HepG2 (cell line): ENCODE data around the gene CDC37L1. TPM values are rescaled to one million over a fixed set of nuclear protein-coding genes. Genes with fewer than 3 reads are reported as not detected.

ENCODE experiments used
- AFF4 ChIP-seq: sonication (generic); formaldehyde crosslinking; IDR thresholded peaks from 2 replicates; pipeline ENCODE4 v1.4.0; 2020; ENCODE audit warnings: missing genetic modification reagents
- ARNT ChIP-seq: fragments of 450-650 bp; IDR thresholded peaks from 2 replicates; pipeline ENCODE4 v1.6.1; 2017
- CCAR2 ChIP-seq: fragments of 200-400 bp; formaldehyde crosslinking; optimal IDR thresholded peaks from 2 replicates; pipeline ENCODE3; 2018; ENCODE audit warnings: low read depth, mild to moderate bottlenecking, low read length, moderate library complexity
- HMGXB3 ChIP-seq: sonication (generic); formaldehyde crosslinking; IDR thresholded peaks from 2 replicates; pipeline ENCODE4 v1.4.0; 2020; ENCODE audit warnings: missing genetic modification reagents, borderline replicate concordance
- KDM2A ChIP-seq: sonication (generic); formaldehyde crosslinking; IDR thresholded peaks from 2 replicates; pipeline ENCODE4 v1.4.0; 2020; ENCODE audit warnings: low read depth, missing genetic modification reagents, borderline replicate concordance
- SOX6 ChIP-seq, 2 experiments: fragments of 450-650 bp in 1 of 2; sonication (generic) in 1 of 2; formaldehyde crosslinking in 1 of 2; IDR thresholded peaks; 2 replicates each; pipeline versions ENCODE4 v1.4.0 to v1.6.1; 2017 to 2020; ENCODE audit warnings: antibody characterized with exemption in 1 of 2, mild to moderate bottlenecking in 1 of 2, missing genetic modification reagents in 1 of 2
- STAT6 ChIP-seq: sonication (generic); formaldehyde crosslinking; IDR thresholded peaks from 2 replicates; pipeline ENCODE4 v1.4.0; 2020; ENCODE audit warnings: missing genetic modification reagents, mild to moderate bottlenecking, borderline replicate concordance
- TCF12 ChIP-seq, 2 experiments: fragments of 450-650 bp in 1 of 2; sonication (generic) in 1 of 2; formaldehyde crosslinking in 1 of 2; IDR thresholded peaks; 2 replicates each; pipeline versions ENCODE4 v1.6.1 to v1.8.0; 2017 to 2022; ENCODE audit warnings: antibody characterized with exemption in 1 of 2, mild to moderate bottlenecking in 1 of 2, missing genetic modification reagents in 1 of 2, moderate library complexity in 1 of 2
- ZNF850 ChIP-seq: sonication (generic); formaldehyde crosslinking; conservative IDR thresholded peaks from 2 replicates; pipeline ENCODE4 v1.9.0; 2021; ENCODE audit warnings: mild to moderate bottlenecking, missing genetic modification reagents
- ZSCAN21 ChIP-seq: sonication (generic); formaldehyde crosslinking; IDR thresholded peaks from 2 replicates; pipeline ENCODE4 v1.8.0; 2022; ENCODE audit warnings: mild to moderate bottlenecking, missing genetic modification reagents, moderate library complexity, borderline replicate concordance
- ZXDC ChIP-seq: sonication (generic); formaldehyde crosslinking; IDR thresholded peaks from 2 replicates; pipeline ENCODE4 v1.5.0; 2020; ENCODE audit warnings: mild to moderate bottlenecking, missing genetic modification reagents
- polyA plus RNA-seq, 8 experiments: library from polyadenylated mRNA; depleted of rRNA in 3 of 8; stranded (reverse) in 7 of 8; unstranded in 1 of 8; fragments of >200 nt; fragmentation: Illumina TruSeq in 4 of 8; extraction: Trizol in 4 of 8; gene quantifications; 2 replicates each; pipeline versions ENCODE4 v1.2.1 to v1.2.3, GENCODE V29; 2011 to 2016; ENCODE audit warnings: low read depth in 4 of 8, missing spikeins in 1 of 8, mixed read lengths in 1 of 8; ENCODE audit not compliant: insufficient read depth in 1 of 8
- total RNA-seq, 5 experiments: library from RNA; depleted of rRNA; stranded (reverse); fragments of >200 nt; fragmentation: Illumina TruSeq; extraction: Trizol; gene quantifications; 2 replicates each; pipeline ENCODE4 v1.2.3, GENCODE V29; 2016; ENCODE audit warnings: low read depth in 1 of 5

Gene CDC37L1
- total and polyA plus RNA-seq, 2 of the 13 experiments (the other 11 are each of a cell fraction or from before 2014, with no cell fraction given) = 5.5 to 17.0 TPM

GRCh38 chr9:4741365-4742089, 62.2 kb downstream of the CDC37L1 start (continued):
- TF ChIP-seq ZSCAN21 (CRISPR knock-in tag) (peak; percentile 16; the same call in 1 of the 2 replicates), ZNF850 (CRISPR knock-in tag) (0 out of 2 replicates have a peak, but pooled peaks have one; percentile 53), HMGXB3 (CRISPR knock-in tag) (0 out of 2 replicates have a peak, but pooled peaks have one; percentile 0), ZXDC (CRISPR knock-in tag) (no peak), SOX6 (IDR thresholded peaks at IDR 0.05) (no peak), SOX6 (CRISPR knock-in tag; IDR thresholded peaks at IDR 0.05) (no peak), CCAR2 (no peak), TCF12 (IDR thresholded peaks at IDR 0.05) (no peak), TCF12 (CRISPR knock-in tag; IDR thresholded peaks at IDR 0.05) (no peak; the same call in 1 of the 2 replicates), STAT6 (CRISPR knock-in tag) (no peak), AFF4 (no peak), ARNT (no peak), KDM2A (peak; percentile 13; the same call in 1 of the 2 replicates)
